ENCODE data around the gene TMEM184C. TPM values are rescaled to one million over a fixed set of nuclear protein-coding genes. Genes with fewer than 3 reads are reported as not detected.
A peak's percentile ranks its signal among the peaks of the same experiment; 100 is the strongest.

Gene TMEM184C
- total and polyA plus RNA-seq, 5 donors from 2014 or later: 21.4 to 28.2 (median 25.6) TPM

GRCh38 chr4:147638365-147638764 is 21.2 kb downstream of the TMEM184C start:
- Mint-ChIP-seq H3K4me3 (no peak overlapping the region), H3K4me1 (peaks cover 12 to 35% (median 17%) of the 10 kb centered on the region in 4 donors), H3K27ac (peak overlapping the region in 1 of 3 donors; percentile 36), H3K36me3 (peaks cover 65% of the 10 kb centered on the region), H3K9me3 (peaks cover 0 to 8% (median 1%) of the 10 kb centered on the region in 7 donors), H3K27me3 (no peaks in the 10 kb centered on the region)
- H3K27me3 ChIP-seq (ENCODE audit: control insufficient read depth, insufficient read depth, low read length): no peaks in the 10 kb centered on the region
- no peaks in the 10 kb centered on the region for H3K4me1 ChIP-seq (ENCODE audit: control insufficient read depth, insufficient read depth, low read length, poor library complexity, severe bottlenecking)
- H3K4me3 ChIP-seq (ENCODE audit: low read depth, low read length): no peak overlapping the region
- no peaks in the 10 kb centered on the region for H3K9me3 ChIP-seq (ENCODE audit: control insufficient read depth in 2 of 2, low read length in 2 of 2)
- H3K36me3 ChIP-seq (ENCODE audit: control insufficient read depth, insufficient read depth, low read length): peaks cover 66% of the 10 kb centered on the region
- no peak for DNase-seq
- ATAC-seq (ENCODE audit: low read depth in 2 of 2): no peak
- H3K27ac ChIP-seq (ENCODE audit: insufficient read depth, low read length, poor library complexity, severe bottlenecking): no peak overlapping the region

GRCh38 chr4:147638942-147639341 is 21.7 kb downstream of the TMEM184C start:
- no peak overlapping the region for H3K4me3 Mint-ChIP-seq
- DNase-seq (peak in 1 of 3 donors; percentile 6), ATAC-seq (ENCODE audit: low read depth in 2 of 2) (no peak)
- H3K4me1 Mint-ChIP-seq: peaks cover 12 to 35% (median 17%) of the 10 kb centered on the region in 4 donors
- Histone ChIP-seq H3K4me1 (ENCODE audit: control insufficient read depth, insufficient read depth, low read length, poor library complexity, severe bottlenecking) (no peaks in the 10 kb centered on the region), H3K36me3 (ENCODE audit: control insufficient read depth, insufficient read depth, low read length) (peaks cover 60% of the 10 kb centered on the region), H3K27ac (ENCODE audit: insufficient read depth, low read length, poor library complexity, severe bottlenecking) (peak overlapping the region; percentile 20), H3K27me3 (ENCODE audit: control insufficient read depth, insufficient read depth, low read length) (no peaks in the 10 kb centered on the region), H3K4me3 (ENCODE audit: low read depth, low read length) (no peak overlapping the region), H3K9me3 (ENCODE audit: control insufficient read depth in 2 of 2, low read length in 2 of 2) (no peaks in the 10 kb centered on the region)
- no peaks in the 10 kb centered on the region for H3K27me3 Mint-ChIP-seq
- peaks cover 0 to 8% (median 1%) of the 10 kb centered on the region in 7 donors for H3K9me3 Mint-ChIP-seq
- H3K36me3 Mint-ChIP-seq: peaks cover 59% of the 10 kb centered on the region
- H3K27ac Mint-ChIP-seq: peak overlapping the region; percentile 12 to 86 (median 36)

GRCh38 chr4:147639388-147639787 is 22.2 kb downstream of the TMEM184C start:
- no peaks in the 10 kb centered on the region for H3K27me3 ChIP-seq (ENCODE audit: control insufficient read depth, insufficient read depth, low read length)
- Mint-ChIP-seq H3K27me3 (no peaks in the 10 kb centered on the region), H3K9me3 (peaks cover 0 to 8% (median 1%) of the 10 kb centered on the region in 7 donors), H3K4me1 (peaks cover 12 to 35% (median 18%) of the 10 kb centered on the region in 4 donors), H3K27ac (peak overlapping the region; percentile 12 to 86 (median 36)), H3K4me3 (no peak overlapping the region), H3K36me3 (peaks cover 55% of the 10 kb centered on the region)
- no peak for DNase-seq
- H3K4me1 ChIP-seq (ENCODE audit: control insufficient read depth, insufficient read depth, low read length, poor library complexity, severe bottlenecking): no peaks in the 10 kb centered on the region
- H3K4me3 ChIP-seq (ENCODE audit: low read depth, low read length): no peak overlapping the region
- H3K9me3 ChIP-seq (ENCODE audit: control insufficient read depth in 2 of 2, low read length in 2 of 2): no peaks in the 10 kb centered on the region
- no peak for ATAC-seq (ENCODE audit: low read depth in 2 of 2)
- peaks cover 55% of the 10 kb centered on the region for H3K36me3 ChIP-seq (ENCODE audit: control insufficient read depth, insufficient read depth, low read length)
- H3K27ac ChIP-seq (ENCODE audit: insufficient read depth, low read length, poor library complexity, severe bottlenecking): no peak overlapping the region

GRCh38 chr4:147640331-147640730 is 23.1 kb downstream of the TMEM184C start:
- H3K9me3 ChIP-seq (ENCODE audit: control insufficient read depth in 2 of 2, low read length in 2 of 2): no peaks in the 10 kb centered on the region
- DNase-seq (no peak), ATAC-seq (ENCODE audit: low read depth in 2 of 2) (no peak)
- H3K4me3 Mint-ChIP-seq: no peak overlapping the region
- peaks cover 15 to 40% (median 24%) of the 10 kb centered on the region in 4 donors for H3K4me1 Mint-ChIP-seq
- H3K36me3 Mint-ChIP-seq: peaks cover 59% of the 10 kb centered on the region
- H3K27ac ChIP-seq (ENCODE audit: insufficient read depth, low read length, poor library complexity, severe bottlenecking): no peak overlapping the region
- H3K4me3 ChIP-seq (ENCODE audit: low read depth, low read length): no peak overlapping the region
- no peaks in the 10 kb centered on the region for H3K27me3 ChIP-seq (ENCODE audit: control insufficient read depth, insufficient read depth, low read length)
- H3K4me1 ChIP-seq (ENCODE audit: control insufficient read depth, insufficient read depth, low read length, poor library complexity, severe bottlenecking): no peaks in the 10 kb centered on the region
- peaks cover 0 to 8% (median 1%) of the 10 kb centered on the region in 7 donors for H3K9me3 Mint-ChIP-seq
- H3K36me3 ChIP-seq (ENCODE audit: control insufficient read depth, insufficient read depth, low read length): peaks cover 47% of the 10 kb centered on the region
- H3K27me3 Mint-ChIP-seq: no peaks in the 10 kb centered on the region
- peak overlapping the region in 1 of 3 donors; percentile 49 for H3K27ac Mint-ChIP-seq

GRCh38 chr4:147643616-147644015 is 26.4 kb downstream of the TMEM184C start:
- H3K9me3 Mint-ChIP-seq: peaks cover 0 to 1% (median 0%) of the 10 kb centered on the region in 7 donors
- H3K4me1 Mint-ChIP-seq: peaks cover 22 to 49% (median 39%) of the 10 kb centered on the region in 4 donors
- peak overlapping the region in 1 of 3 donors; percentile 4 for H3K27ac Mint-ChIP-seq
- H3K27me3 Mint-ChIP-seq: no peaks in the 10 kb centered on the region
- Histone ChIP-seq H3K36me3 (ENCODE audit: control insufficient read depth, insufficient read depth, low read length) (peaks cover 22% of the 10 kb centered on the region), H3K4me1 (ENCODE audit: control insufficient read depth, insufficient read depth, low read length, poor library complexity, severe bottlenecking) (peaks cover 5% of the 10 kb centered on the region), H3K27me3 (ENCODE audit: control insufficient read depth, insufficient read depth, low read length) (no peaks in the 10 kb centered on the region), H3K9me3 (ENCODE audit: control insufficient read depth in 2 of 2, low read length in 2 of 2) (no peaks in the 10 kb centered on the region), H3K27ac (ENCODE audit: insufficient read depth, low read length, poor library complexity, severe bottlenecking) (no peak overlapping the region), H3K4me3 (ENCODE audit: low read depth, low read length) (no peak overlapping the region)
- no peak for ATAC-seq (ENCODE audit: low read depth in 2 of 2)
- DNase-seq: no peak
- H3K36me3 Mint-ChIP-seq: peaks cover 54% of the 10 kb centered on the region
- no peak overlapping the region for H3K4me3 Mint-ChIP-seq

GRCh38 chr4:147644471-147644870 is 27.3 kb downstream of the TMEM184C start:
- H3K4me3 Mint-ChIP-seq: peak overlapping the region in 1 of 4 donors; percentile 35
- Histone ChIP-seq H3K27me3 (ENCODE audit: control insufficient read depth, insufficient read depth, low read length) (no peaks in the 10 kb centered on the region), H3K27ac (ENCODE audit: insufficient read depth, low read length, poor library complexity, severe bottlenecking) (no peak overlapping the region), H3K36me3 (ENCODE audit: control insufficient read depth, insufficient read depth, low read length) (peaks cover 20% of the 10 kb centered on the region), H3K9me3 (ENCODE audit: control insufficient read depth in 2 of 2, low read length in 2 of 2) (no peaks in the 10 kb centered on the region), H3K4me1 (ENCODE audit: control insufficient read depth, insufficient read depth, low read length, poor library complexity, severe bottlenecking) (peaks cover 5% of the 10 kb centered on the region), H3K4me3 (ENCODE audit: low read depth, low read length) (no peak overlapping the region)
- ATAC-seq (ENCODE audit: low read depth in 2 of 2) (no peak), DNase-seq (no peak)
- no peaks in the 10 kb centered on the region for H3K27me3 Mint-ChIP-seq
- H3K4me1 Mint-ChIP-seq: peaks cover 21 to 49% (median 34%) of the 10 kb centered on the region in 4 donors
- no peak overlapping the region for H3K27ac Mint-ChIP-seq
- peaks cover 0 to 1% (median 0%) of the 10 kb centered on the region in 7 donors for H3K9me3 Mint-ChIP-seq
- H3K36me3 Mint-ChIP-seq: peaks cover 57% of the 10 kb centered on the region

GRCh38 chr4:147645099-147645498 is 27.9 kb downstream of the TMEM184C start:
- no peak overlapping the region for H3K27ac Mint-ChIP-seq
- peaks cover 58% of the 10 kb centered on the region for H3K36me3 Mint-ChIP-seq
- Histone ChIP-seq H3K4me1 (ENCODE audit: control insufficient read depth, insufficient read depth, low read length, poor library complexity, severe bottlenecking) (peaks cover 5% of the 10 kb centered on the region), H3K4me3 (ENCODE audit: low read depth, low read length) (no peak overlapping the region), H3K9me3 (ENCODE audit: control insufficient read depth in 2 of 2, low read length in 2 of 2) (no peaks in the 10 kb centered on the region), H3K36me3 (ENCODE audit: control insufficient read depth, insufficient read depth, low read length) (peaks cover 20% of the 10 kb centered on the region), H3K27ac (ENCODE audit: insufficient read depth, low read length, poor library complexity, severe bottlenecking) (no peak overlapping the region), H3K27me3 (ENCODE audit: control insufficient read depth, insufficient read depth, low read length) (no peaks in the 10 kb centered on the region)
- H3K27me3 Mint-ChIP-seq: no peaks in the 10 kb centered on the region
- peaks cover 15 to 50% (median 35%) of the 10 kb centered on the region in 4 donors for H3K4me1 Mint-ChIP-seq
- DNase-seq (no peak), ATAC-seq (ENCODE audit: low read depth in 2 of 2) (no peak)
- H3K4me3 Mint-ChIP-seq: no peak overlapping the region
- peaks cover 0 to 1% (median 0%) of the 10 kb centered on the region in 7 donors for H3K9me3 Mint-ChIP-seq

GRCh38 chr4:147648656-147649055 is 31.5 kb downstream of the TMEM184C start:
- Mint-ChIP-seq H3K9me3 (peaks cover 0 to 1% (median 0%) of the 10 kb centered on the region in 7 donors), H3K27ac (peak overlapping the region in 1 of 3 donors; percentile 78), H3K27me3 (no peaks in the 10 kb centered on the region), H3K4me1 (peaks cover 22 to 66% (median 38%) of the 10 kb centered on the region in 4 donors), H3K36me3 (peaks cover 55% of the 10 kb centered on the region), H3K4me3 (peak overlapping the region in 2 of 4 donors; percentile 9 to 38)
- Histone ChIP-seq H3K9me3 (ENCODE audit: control insufficient read depth in 2 of 2, low read length in 2 of 2) (no peaks in the 10 kb centered on the region), H3K27ac (ENCODE audit: insufficient read depth, low read length, poor library complexity, severe bottlenecking) (no peak overlapping the region), H3K36me3 (ENCODE audit: control insufficient read depth, insufficient read depth, low read length) (peaks cover 20% of the 10 kb centered on the region), H3K4me1 (ENCODE audit: control insufficient read depth, insufficient read depth, low read length, poor library complexity, severe bottlenecking) (peaks cover 5% of the 10 kb centered on the region), H3K4me3 (ENCODE audit: low read depth, low read length) (no peak overlapping the region), H3K27me3 (ENCODE audit: control insufficient read depth, insufficient read depth, low read length) (no peaks in the 10 kb centered on the region)
- DNase-seq: no peak
- ATAC-seq (ENCODE audit: low read depth in 2 of 2): no peak

Data from CD4-positive, CD25-positive, alpha-beta regulatory T cell (primary cell).